ENCODE data around the gene IQSEC1. TPM values are rescaled to one million over a fixed set of nuclear protein-coding genes. Genes with fewer than 3 reads are reported as not detected.
A peak's percentile ranks its signal among the peaks of the same experiment; 100 is the strongest.

The IQSEC1 gene
- polyA plus RNA-seq, 3 donors: 29.8 to 35.8 (median 35.5) TPM

GRCh38 chr3:12986986-12987385, 86.2 kb downstream of the IQSEC1 start:
- no peak for DNase-seq (ENCODE audit: extremely low read depth in 1 of 11, low read depth in 9 of 11, low spot score in 4 of 11)

GRCh38 chr3:12986521-12986920, 86.7 kb downstream of the IQSEC1 start:
- DNase-seq (ENCODE audit: extremely low read depth in 1 of 11, low read depth in 9 of 11, low spot score in 4 of 11): no peak

- DNase-seq (ENCODE audit: extremely low read depth in 1 of 11, low read depth in 9 of 11, low spot score in 4 of 11): no peak
Observed at GRCh38 chr3:12986031-12986430, 87.2 kb downstream of the IQSEC1 start.

GRCh38 chr3:12985148-12985547, 88.1 kb downstream of the IQSEC1 start:
- no peak for DNase-seq (ENCODE audit: extremely low read depth in 1 of 11, low read depth in 9 of 11, low spot score in 4 of 11)

GRCh38 chr3:12984023-12984823, 89.0 kb downstream of the IQSEC1 start:
- peak in 2 of 11 donors; percentile 56 to 65 for DNase-seq (ENCODE audit: extremely low read depth in 1 of 11, low read depth in 9 of 11, low spot score in 4 of 11)

- no peak for DNase-seq (ENCODE audit: extremely low read depth in 1 of 11, low read depth in 9 of 11, low spot score in 4 of 11)
Observed at GRCh38 chr3:12983319-12983718, 89.9 kb downstream of the IQSEC1 start.

- no peak for DNase-seq (ENCODE audit: extremely low read depth in 1 of 11, low read depth in 9 of 11, low spot score in 4 of 11)
Observed at GRCh38 chr3:12982619-12983101, 90.6 kb downstream of the IQSEC1 start.

- no peak for DNase-seq (ENCODE audit: extremely low read depth in 1 of 11, low read depth in 9 of 11, low spot score in 4 of 11)
Observed at GRCh38 chr3:12981306-12982275, 91.6 kb downstream of the IQSEC1 start.

GRCh38 chr3:12980596-12981290, 92.5 kb downstream of the IQSEC1 start:
- no peak for DNase-seq (ENCODE audit: extremely low read depth in 1 of 11, low read depth in 9 of 11, low spot score in 4 of 11)

GRCh38 chr3:12979947-12980487, 93.2 kb downstream of the IQSEC1 start:
- no peak for DNase-seq (ENCODE audit: extremely low read depth in 1 of 11, low read depth in 9 of 11, low spot score in 4 of 11)

- no peak for DNase-seq (ENCODE audit: extremely low read depth in 1 of 11, low read depth in 9 of 11, low spot score in 4 of 11)
Observed at GRCh38 chr3:12979151-12979946, 93.9 kb downstream of the IQSEC1 start.

GRCh38 chr3:12978682-12979081, 94.5 kb downstream of the IQSEC1 start:
- no peak for DNase-seq (ENCODE audit: extremely low read depth in 1 of 11, low read depth in 9 of 11, low spot score in 4 of 11)

GRCh38 chr3:12977117-12977808, 96.0 kb downstream of the IQSEC1 start:
- no peak for DNase-seq (ENCODE audit: extremely low read depth in 1 of 11, low read depth in 9 of 11, low spot score in 4 of 11)

GRCh38 chr3:12975748-12976522, 97.3 kb downstream of the IQSEC1 start:
- no peak for DNase-seq (ENCODE audit: extremely low read depth in 1 of 11, low read depth in 9 of 11, low spot score in 4 of 11)

- no peak for DNase-seq (ENCODE audit: extremely low read depth in 1 of 11, low read depth in 9 of 11, low spot score in 4 of 11)
Observed at GRCh38 chr3:12974819-12975218, 98.4 kb downstream of the IQSEC1 start.

GRCh38 chr3:12974334-12974733, 98.9 kb downstream of the IQSEC1 start:
- no peak for DNase-seq (ENCODE audit: extremely low read depth in 1 of 11, low read depth in 9 of 11, low spot score in 4 of 11)

GRCh38 chr3:12973827-12974226, 99.4 kb downstream of the IQSEC1 start:
- DNase-seq (ENCODE audit: extremely low read depth in 1 of 11, low read depth in 9 of 11, low spot score in 4 of 11): no peak

All from renal cortex interstitium (tissue), 11 donors.